Fibroblast of mammary gland (primary cell): ENCODE measurements around the gene PLA2G4B.

Source experiments
- DNase-seq: peaks from one replicate; pipeline ENCODE4 v3.0.0-alpha.2; 2010; ENCODE audit warnings: low read depth
- H3K4me3 ChIP-seq: 2 replicates; pipeline ENCODE4 v1.5.1; 2011; ENCODE audit warnings: low read depth, mild to moderate bottlenecking, low read length, moderate library complexity; ENCODE audit not compliant: control insufficient read depth
- TF ChIP-seq, protein P1 (sequence below): conservative IDR thresholded peaks from 2 replicates; pipeline ENCODE4 v1.5.1; 2011; ENCODE audit warnings: low read depth, low read length, inconsistent platforms; ENCODE audit not compliant: control insufficient read depth, insufficient read depth

Gene PLA2G4B

DNA sequence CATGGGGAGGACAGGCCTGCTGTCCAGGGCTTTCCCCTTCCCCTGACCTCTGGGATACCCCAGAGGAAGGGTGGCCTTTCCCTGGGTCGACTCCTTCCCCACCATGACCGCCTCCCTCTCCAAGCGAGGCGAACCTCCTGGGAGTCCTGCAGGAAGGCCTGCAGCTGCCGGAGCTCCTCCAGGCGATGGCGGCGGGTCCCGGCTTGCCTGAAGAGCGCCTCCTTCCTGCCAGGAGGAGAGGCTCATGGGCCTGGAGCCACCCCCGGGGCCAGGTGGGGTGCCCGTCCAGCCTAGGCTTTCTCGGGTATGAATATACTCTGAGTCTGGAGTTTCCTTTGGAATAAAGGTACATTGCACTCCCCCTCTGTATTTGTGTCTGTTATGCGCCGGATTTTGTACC is 20.1 kb downstream of the PLA2G4B start:
- DNase-seq = no peak
- TF ChIP-seq, protein P1, sequence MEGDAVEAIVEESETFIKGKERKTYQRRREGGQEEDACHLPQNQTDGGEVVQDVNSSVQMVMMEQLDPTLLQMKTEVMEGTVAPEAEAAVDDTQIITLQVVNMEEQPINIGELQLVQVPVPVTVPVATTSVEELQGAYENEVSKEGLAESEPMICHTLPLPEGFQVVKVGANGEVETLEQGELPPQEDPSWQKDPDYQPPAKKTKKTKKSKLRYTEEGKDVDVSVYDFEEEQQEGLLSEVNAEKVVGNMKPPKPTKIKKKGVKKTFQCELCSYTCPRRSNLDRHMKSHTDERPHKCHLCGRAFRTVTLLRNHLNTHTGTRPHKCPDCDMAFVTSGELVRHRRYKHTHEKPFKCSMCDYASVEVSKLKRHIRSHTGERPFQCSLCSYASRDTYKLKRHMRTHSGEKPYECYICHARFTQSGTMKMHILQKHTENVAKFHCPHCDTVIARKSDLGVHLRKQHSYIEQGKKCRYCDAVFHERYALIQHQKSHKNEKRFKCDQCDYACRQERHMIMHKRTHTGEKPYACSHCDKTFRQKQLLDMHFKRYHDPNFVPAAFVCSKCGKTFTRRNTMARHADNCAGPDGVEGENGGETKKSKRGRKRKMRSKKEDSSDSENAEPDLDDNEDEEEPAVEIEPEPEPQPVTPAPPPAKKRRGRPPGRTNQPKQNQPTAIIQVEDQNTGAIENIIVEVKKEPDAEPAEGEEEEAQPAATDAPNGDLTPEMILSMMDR = no peak
- no peak overlapping the region for H3K4me3 ChIP-seq

DNA sequence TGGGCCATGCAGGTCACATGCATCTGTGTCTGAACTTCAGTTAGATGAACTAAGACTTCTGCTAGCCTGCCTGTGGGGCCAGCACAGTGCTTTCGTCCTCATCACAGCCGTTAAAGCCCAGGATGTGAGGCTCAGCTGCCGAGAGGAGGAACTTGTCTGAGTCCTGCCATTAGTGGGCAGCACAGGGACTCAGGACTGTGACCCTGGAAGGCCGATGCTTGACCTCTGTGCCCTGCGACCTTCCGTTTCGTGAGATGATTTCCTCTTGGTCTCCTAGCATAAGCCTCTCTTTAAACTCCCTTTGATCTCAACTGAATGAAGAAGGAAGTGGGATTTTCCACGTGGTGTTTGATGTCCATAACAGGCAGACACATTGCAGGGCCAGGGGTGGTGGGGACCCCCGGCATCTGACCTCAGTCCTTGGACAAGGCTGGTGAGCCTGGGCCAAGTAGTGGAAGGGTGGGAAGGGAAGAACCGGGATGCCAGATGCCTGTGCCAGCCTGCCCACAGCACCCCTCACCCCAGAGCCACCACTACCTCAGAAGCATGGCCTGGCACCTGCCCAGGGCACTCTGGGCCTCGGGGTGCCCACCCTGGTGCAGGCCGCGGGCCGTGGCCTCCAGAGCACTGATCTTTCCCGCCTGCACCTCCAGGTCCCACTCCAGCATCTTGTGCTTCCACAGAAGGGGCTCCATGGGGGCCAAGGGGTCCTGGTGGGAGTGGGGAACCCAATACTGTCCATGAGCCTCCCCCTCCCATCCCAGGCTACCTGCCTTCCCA is 21.6 kb downstream of the PLA2G4B start:
- DNase-seq = no peak
- H3K4me3 ChIP-seq = no peak overlapping the region
- TF ChIP-seq, protein P1 = no peak

DNA sequence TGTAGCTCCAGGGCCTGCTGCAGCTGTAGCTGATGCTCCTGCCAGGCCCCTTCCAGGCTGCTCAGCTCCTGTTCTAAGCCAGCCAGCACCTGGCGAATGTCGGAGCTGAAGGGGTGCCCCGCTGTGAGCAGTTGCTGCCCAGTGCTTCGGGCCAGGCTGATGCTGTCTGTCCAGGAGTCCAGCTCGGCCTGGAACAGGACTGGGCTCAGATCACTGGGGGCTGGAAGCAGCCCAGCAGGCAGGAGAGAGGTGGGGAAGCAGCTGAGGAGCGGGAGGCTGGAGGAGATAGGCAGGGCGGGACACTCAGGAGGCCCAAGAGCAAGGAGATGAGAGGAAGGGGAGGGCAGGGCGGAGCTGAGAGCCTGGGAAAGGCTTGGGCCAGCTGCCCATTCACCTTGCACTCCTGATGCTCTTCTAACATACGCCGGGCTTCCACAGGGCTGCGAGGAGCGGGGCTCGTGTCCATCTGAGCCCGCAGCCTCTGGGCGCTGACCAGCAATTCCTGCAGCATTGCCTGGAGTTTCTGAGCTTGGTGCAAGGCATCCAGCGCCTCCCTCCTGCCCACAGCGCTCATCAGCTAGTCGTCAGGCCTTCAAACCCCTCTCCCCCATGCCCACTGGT is 23.2 kb downstream of the PLA2G4B start:
- TF ChIP-seq, protein P1 = no peak
- DNase-seq = no peak

DNA sequence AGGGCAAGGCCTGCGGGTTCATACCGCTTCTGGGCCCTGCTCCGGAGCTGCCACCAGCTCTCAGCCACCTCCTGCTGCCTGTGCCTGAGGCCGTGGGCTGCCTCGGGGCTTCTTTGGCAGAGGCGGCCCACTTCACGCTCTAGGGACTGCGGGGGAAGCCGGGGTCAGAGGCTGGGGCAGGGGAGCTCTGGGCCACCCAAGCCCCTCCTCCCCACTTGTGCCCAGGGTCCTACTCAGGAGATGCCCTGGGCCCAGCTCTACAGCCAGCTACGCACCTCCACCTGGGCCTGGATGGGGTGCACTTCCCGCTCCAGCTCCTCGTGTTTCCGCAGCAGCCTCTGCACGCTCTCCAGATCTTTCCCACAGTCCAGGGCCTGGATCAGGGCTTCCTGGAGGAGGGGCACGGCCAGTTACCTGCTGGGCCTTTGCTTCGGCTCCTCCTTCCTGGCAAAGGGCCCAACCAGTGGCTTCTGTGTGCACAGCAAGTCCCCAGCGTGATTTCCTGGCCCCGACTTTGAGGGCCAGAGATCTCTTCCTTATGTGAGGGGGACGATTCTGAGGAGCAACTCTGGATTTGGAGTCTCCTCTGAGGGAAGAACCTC is 24.0 kb downstream of the PLA2G4B start:
- no peak for DNase-seq
- no peak overlapping the region for H3K4me3 ChIP-seq
- TF ChIP-seq, protein P1 = no peak

More for the DNA sequence above, 23.2 kb downstream of the PLA2G4B start:
- no peak overlapping the region for H3K4me3 ChIP-seq

DNA sequence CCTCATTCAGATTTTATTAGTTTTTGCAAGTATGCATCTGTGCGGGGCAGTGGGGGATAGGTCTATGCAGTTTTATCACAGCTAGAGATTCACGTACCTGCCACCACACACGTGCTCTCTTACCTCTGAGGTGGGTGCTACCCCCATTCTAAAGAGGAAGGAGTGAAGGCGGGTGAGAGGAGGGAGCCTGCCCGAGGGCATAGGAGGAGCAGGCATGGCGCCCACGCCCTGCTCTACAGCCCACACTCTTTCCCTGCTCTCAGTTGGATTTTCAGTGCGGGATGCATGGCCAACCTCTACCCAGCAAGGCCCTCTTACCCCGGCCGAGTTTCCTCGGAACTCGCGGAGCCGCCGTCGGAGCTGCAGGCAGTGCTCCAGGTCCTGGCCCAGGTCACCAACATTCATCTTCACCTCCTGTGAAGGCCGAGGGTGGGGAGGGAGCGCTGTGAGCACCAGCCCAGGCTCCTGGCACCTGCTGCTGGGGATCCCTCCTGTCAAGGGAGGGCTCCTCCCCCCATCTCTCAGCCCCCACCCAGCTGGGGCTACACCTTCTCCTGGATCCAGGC is 26.9 kb downstream of the PLA2G4B start:
- no peak overlapping the region for H3K4me3 ChIP-seq
- no peak for DNase-seq
- TF ChIP-seq, protein P1 = no peak

DNA sequence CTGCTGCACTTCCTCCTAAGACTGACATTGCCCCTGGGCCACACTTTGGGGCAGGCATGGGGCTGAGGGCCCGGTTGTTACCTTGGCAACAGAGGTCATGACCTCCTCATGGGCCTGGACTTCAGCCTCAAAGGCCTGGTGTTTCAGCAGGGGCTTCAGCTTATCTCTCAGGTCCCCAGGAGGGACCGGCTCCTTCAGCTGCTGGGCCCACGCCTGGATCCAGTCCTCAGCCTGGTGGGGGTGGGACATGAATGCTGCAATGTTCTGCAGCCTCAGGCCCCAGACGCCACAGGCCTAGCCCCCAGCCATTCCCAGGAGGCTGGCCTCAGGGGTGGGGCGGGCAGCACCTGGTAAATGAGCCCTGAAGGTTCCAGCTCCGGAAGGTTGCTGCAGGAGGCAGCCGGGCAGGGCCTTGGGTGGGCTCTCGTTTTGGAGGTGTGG is 27.6 kb downstream of the PLA2G4B start:
- TF ChIP-seq, protein P1 = no peak
- H3K4me3 ChIP-seq = no peak overlapping the region
- DNase-seq = no peak
